ENCODE results near the gene ELANE. TPM values are rescaled to one million over a fixed set of nuclear protein-coding genes. Genes with fewer than 3 reads are reported as not detected.

The ELANE gene
- total and polyA plus RNA-seq, 7 donors: 0.64 to 3.6 (median 1.8) TPM; not detected in 3

- H3K27ac ChIP-seq: no peak overlapping the region
- no peaks in the 10 kb centered on the region for H3K9me3 ChIP-seq
- DNase-seq: no peak
- no peaks in the 10 kb centered on the region for H3K4me1 ChIP-seq
- intact Hi-C loops (cut with DNase I): no loop called here
- H3K27me3 ChIP-seq: no peaks in the 10 kb centered on the region
- peaks cover 45 to 66% (median 59%) of the 10 kb centered on the region in 4 donors for H3K36me3 ChIP-seq
- H3K4me3 ChIP-seq: no peak overlapping the region
- 82 to 90% methylated on average over 20 of the region's 20 CpGs for WGBS, 2 donors
- no peak for TF ChIP-seq CTCF (IDR thresholded peaks at IDR 0.05)
- TF ChIP-seq EP300 (IDR thresholded peaks at IDR 0.05): no peak
- no peak for TF ChIP-seq POLR2AphosphoS5 (IDR thresholded peaks at IDR 0.05)
- no peak for TF ChIP-seq POLR2A (IDR thresholded peaks at IDR 0.05)
Measured at GRCh38 chr19:811506-812048, 40.5 kb upstream of the ELANE start.

GRCh38 chr19:812049-812746 lies 39.9 kb upstream of the ELANE start:
- H3K27ac ChIP-seq: no peak overlapping the region
- H3K36me3 ChIP-seq: peaks cover 39 to 60% (median 53%) of the 10 kb centered on the region in 4 donors
- H3K4me3 ChIP-seq: no peak overlapping the region
- no peak for DNase-seq
- H3K27me3 ChIP-seq: no peaks in the 10 kb centered on the region
- TF ChIP-seq POLR2A (IDR thresholded peaks at IDR 0.05) (no peak), EP300 (IDR thresholded peaks at IDR 0.05) (no peak), POLR2AphosphoS5 (IDR thresholded peaks at IDR 0.05) (no peak)
- H3K9me3 ChIP-seq: no peaks in the 10 kb centered on the region
- 92 to 95% methylated on average over 80 of the region's 80 CpGs for WGBS, 2 donors
- intact Hi-C loops (cut with DNase I): no loop called here
- no peaks in the 10 kb centered on the region for H3K4me1 ChIP-seq

GRCh38 chr19:812747-813218 lies 39.3 kb upstream of the ELANE start:
- WGBS, 2 donors: 94 to 98% methylated on average over 72 of the region's 72 CpGs
- no peaks in the 10 kb centered on the region for H3K27me3 ChIP-seq
- no peaks in the 10 kb centered on the region for H3K4me1 ChIP-seq
- no peak overlapping the region for H3K4me3 ChIP-seq
- H3K36me3 ChIP-seq: peaks cover 34 to 54% (median 48%) of the 10 kb centered on the region in 4 donors
- intact Hi-C loops (cut with DNase I): no loop called here
- no peak for DNase-seq
- H3K9me3 ChIP-seq: no peaks in the 10 kb centered on the region
- H3K27ac ChIP-seq: no peak overlapping the region
- TF ChIP-seq CTCF (IDR thresholded peaks at IDR 0.05) (no peak), POLR2A (IDR thresholded peaks at IDR 0.05) (no peak), POLR2AphosphoS5 (IDR thresholded peaks at IDR 0.05) (no peak), EP300 (IDR thresholded peaks at IDR 0.05) (no peak)

- intact Hi-C loops (cut with DNase I): no loop called here
- H3K4me1 ChIP-seq: no peaks in the 10 kb centered on the region
- H3K27me3 ChIP-seq: no peaks in the 10 kb centered on the region
- peaks cover 27 to 47% (median 41%) of the 10 kb centered on the region in 4 donors for H3K36me3 ChIP-seq
- DNase-seq: no peak
- H3K9me3 ChIP-seq: no peaks in the 10 kb centered on the region
- 92 to 94% methylated on average over 87 of the region's 87 CpGs for WGBS, 2 donors
- H3K27ac ChIP-seq: no peak overlapping the region
- no peak overlapping the region for H3K4me3 ChIP-seq
- TF ChIP-seq CTCF (IDR thresholded peaks at IDR 0.05) (no peak), POLR2AphosphoS5 (IDR thresholded peaks at IDR 0.05) (no peak), EP300 (IDR thresholded peaks at IDR 0.05) (no peak), POLR2A (IDR thresholded peaks at IDR 0.05) (no peak)
Measured at GRCh38 chr19:813219-814151, 38.6 kb upstream of the ELANE start.

All from sigmoid colon (tissue), 7 donors.